GM18498 (cell line): ENCODE results near the gene GMPR.

Experiments
- ATAC-seq: cut with Tn5 transposase; IDR thresholded peaks from one replicate; pipeline ENCODE4 v1.9.1; 2021; ENCODE audit warnings: mild to moderate bottlenecking, moderate library complexity; ENCODE audit not compliant: unreplicated experiment

The GMPR gene

GRCh38 chr6:16238057-16238962 lies at the start of gene GMPR:
Gene GMPR, plus strand, starts transcription at chr6:16238587. Its CDS starts 107 bp downstream, at chr6:16238694.
- ATAC-seq, result peak; percentile 83

- ATAC-seq, result no peak
Measured at GRCh38 chr6:16190214-16190613, 48.2 kb upstream of the GMPR start.

- no peak for ATAC-seq
Measured at GRCh38 chr6:16196260-16196983, 42.0 kb upstream of the GMPR start.

- ATAC-seq, result no peak
Measured at GRCh38 chr6:16196984-16197546, 41.3 kb upstream of the GMPR start.

- ATAC-seq, result no peak
Measured at GRCh38 chr6:16198061-16198705, 40.2 kb upstream of the GMPR start.

- ATAC-seq, result no peak
Measured at GRCh38 chr6:16199804-16200203, 38.6 kb upstream of the GMPR start.

- no peak for ATAC-seq
Measured at GRCh38 chr6:16200321-16200883, 38.0 kb upstream of the GMPR start.

GRCh38 chr6:16201706-16202105 lies 36.7 kb upstream of the GMPR start:
- no peak for ATAC-seq

GRCh38 chr6:16204653-16205376 lies 33.6 kb upstream of the GMPR start:
- peak; percentile 18 for ATAC-seq

GRCh38 chr6:16205377-16206144 lies 32.8 kb upstream of the GMPR start:
- peak; percentile 93 for ATAC-seq

- ATAC-seq, result no peak
Measured at GRCh38 chr6:16206595-16207037, 31.8 kb upstream of the GMPR start.

GRCh38 chr6:16208989-16209388 lies 29.4 kb upstream of the GMPR start:
- no peak for ATAC-seq

- ATAC-seq, result no peak
Measured at GRCh38 chr6:16209539-16209938, 28.8 kb upstream of the GMPR start.

GRCh38 chr6:16212276-16212675 lies 26.1 kb upstream of the GMPR start:
- ATAC-seq, result no peak

GRCh38 chr6:16216501-16217155 lies 21.8 kb upstream of the GMPR start:
- ATAC-seq, result no peak

GRCh38 chr6:16217156-16217721 lies 21.1 kb upstream of the GMPR start:
- ATAC-seq, result no peak

- no peak for ATAC-seq
Measured at GRCh38 chr6:16222826-16223225, 15.6 kb upstream of the GMPR start.

GRCh38 chr6:16223362-16223761 lies 15.0 kb upstream of the GMPR start:
- no peak for ATAC-seq

- no peak for ATAC-seq
Measured at GRCh38 chr6:16224409-16224808, 14.0 kb upstream of the GMPR start.
